A204.1 (cell line): ENCODE results near the gene UNC5CL.
A peak's percentile ranks its signal among the peaks of the same experiment; 100 is the strongest.

Experiments used
- FAIRE-seq: peaks from 2 replicates; lab custom pipeline; 2012; peaks lifted over from hg19 to GRCh38; lab: Jason Lieb, UNC

The UNC5CL gene

DNA sequence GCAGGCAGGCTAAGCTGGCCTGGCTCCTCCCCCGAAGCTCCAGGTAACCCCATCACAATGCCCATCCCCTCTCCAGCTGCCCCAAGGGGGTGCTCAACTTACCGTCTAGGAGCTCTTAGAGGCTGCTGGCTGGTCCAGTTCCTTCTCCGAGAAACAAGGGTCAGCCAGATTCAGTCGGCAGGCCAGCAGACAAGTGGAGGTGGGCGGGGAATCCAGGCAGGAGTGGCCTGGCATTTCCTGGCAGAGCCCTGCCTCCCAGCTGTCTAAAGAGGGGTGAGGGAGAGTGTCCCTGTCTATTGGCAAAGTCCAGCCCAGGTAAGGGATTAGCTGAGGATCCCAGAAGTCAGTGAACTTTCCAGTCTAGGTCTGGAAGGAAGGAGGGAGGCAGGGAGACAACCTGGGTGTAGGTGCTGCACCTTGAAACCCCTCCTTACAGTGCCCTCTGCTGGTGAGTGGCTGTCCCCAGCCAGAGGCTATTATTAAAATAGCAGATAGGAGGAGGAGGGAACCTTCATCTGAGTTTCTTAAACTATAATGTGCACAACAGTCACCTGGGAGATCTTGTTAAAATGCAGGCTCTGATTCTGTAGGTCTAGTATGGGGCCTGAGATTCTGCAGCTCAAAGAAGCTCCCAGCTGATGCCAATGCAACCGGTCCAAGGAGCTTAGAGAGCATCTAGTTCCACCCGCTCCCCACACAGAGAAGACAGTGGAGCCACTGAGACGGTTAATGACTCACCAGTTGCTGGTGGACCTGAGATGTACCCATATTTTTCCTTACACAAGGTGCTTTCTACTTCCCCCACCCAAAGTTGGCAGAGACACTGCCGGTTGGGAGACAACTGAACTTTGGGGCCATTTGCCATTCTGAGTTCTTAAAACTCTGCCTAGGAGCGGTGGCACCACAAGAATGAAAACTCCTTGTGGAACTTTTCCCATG is at the start of gene UNC5CL:
UNC5CL (minus strand) TSS at position 162 of the 939 bp plus-strand sequence. CDS start 4,147 bp downstream, outside the sequence.
- FAIRE-seq, result no peak

DNA sequence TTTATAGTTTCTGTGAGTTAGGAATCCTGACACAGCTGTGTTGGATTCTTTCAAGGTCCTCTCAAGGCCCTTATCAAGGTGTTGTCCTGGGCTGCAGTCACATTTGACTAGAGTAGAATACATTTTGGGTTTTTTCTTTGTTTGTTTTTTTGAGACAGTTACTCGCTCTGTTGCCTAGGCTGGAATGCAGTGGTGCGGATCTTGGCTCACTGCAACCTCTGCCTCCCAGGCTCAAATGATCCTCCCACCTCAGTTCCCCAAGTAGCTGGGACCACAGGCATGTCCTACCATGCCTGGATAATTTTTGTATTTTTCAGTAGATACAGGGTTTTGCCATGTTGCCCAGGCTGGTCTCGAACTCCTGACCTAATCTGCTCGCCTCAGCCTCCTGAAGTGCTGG is 49.4 kb upstream of the UNC5CL start:
- FAIRE-seq, result no peak

DNA sequence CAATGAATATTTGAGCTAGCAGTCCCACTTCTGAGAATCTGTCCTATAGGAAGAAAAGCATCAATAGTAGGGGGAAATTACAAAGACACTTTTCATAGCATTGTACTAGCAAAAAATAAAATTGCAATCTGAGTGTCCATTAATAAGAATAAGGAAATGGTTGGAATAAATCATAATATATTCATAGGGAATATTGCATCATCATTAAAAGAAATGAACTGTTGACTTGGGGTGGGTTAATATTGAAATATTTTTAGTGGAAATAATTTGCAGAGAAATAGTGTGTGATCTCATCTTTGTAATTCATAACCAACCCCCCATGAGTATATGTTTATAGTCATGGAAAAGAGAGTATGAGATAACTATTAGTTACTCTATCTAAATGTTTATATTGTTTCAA is 46.2 kb upstream of the UNC5CL start:
- no peak for FAIRE-seq

- FAIRE-seq, result no peak
Measured at GRCh38 chr6:41083072-41083471, 44.1 kb upstream of the UNC5CL start.

- FAIRE-seq, result no peak
Measured at GRCh38 chr6:41080621-41081020, 41.6 kb upstream of the UNC5CL start.

- no peak for FAIRE-seq
Measured at GRCh38 chr6:41079080-41079479, 40.1 kb upstream of the UNC5CL start.

- FAIRE-seq, result no peak
Measured at GRCh38 chr6:41078101-41078500, 39.1 kb upstream of the UNC5CL start.

GRCh38 chr6:41077536-41077935 is 38.5 kb upstream of the UNC5CL start:
- FAIRE-seq, result no peak

DNA sequence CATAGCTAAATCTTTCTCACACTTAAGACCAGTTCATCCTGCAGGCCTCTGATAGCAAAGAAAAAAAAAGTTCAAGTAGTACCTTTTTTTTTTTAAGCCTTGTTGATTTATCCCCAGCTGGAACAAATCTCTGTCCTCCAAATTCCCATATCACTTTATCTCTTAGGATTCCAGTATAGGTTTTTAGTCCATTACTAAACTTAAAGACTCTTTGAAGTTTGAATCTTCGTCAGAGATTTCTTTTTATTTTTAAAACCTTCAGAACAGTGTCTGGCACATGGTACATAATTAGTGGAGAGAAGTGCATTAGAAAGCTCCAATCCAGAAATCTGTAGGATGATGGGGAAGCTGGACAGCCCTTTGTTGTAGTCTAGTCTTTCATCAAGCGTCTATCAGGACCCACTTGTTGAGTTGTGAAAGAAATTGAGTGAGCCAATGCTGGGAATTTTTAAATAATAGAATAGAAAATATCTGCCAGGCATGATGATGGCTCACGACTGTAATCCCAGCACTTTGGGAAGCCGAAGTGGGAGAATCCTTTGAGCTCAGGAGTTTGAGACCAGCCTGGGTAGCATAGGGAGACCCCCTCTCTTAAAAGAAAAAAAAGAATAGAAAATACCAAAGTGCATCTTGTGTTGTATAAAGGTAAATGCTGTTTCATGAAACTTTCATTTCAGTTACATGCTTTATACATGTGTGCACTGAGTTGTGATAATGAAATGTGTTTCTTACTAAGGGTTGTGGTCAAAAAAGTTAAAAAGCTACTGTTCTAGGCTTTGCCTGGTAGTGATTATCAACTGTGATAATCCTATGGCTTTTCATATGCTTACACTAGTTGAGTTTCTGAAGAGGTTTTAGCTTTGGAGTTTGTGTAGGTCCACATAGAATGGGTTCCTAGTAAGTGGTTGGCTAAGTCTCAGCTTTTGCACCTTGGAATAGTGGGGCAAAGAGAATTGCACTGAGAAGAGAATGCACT is 36.9 kb upstream of the UNC5CL start:
- FAIRE-seq, result no peak

GRCh38 chr6:41074692-41075436 is 35.8 kb upstream of the UNC5CL start:
- no peak for FAIRE-seq

GRCh38 chr6:41073968-41074691 is 35.1 kb upstream of the UNC5CL start:
- no peak for FAIRE-seq

GRCh38 chr6:41073203-41073967 is 34.4 kb upstream of the UNC5CL start:
- FAIRE-seq, result no peak

GRCh38 chr6:41072836-41073202 is 33.8 kb upstream of the UNC5CL start, which contains the start of gene NFYA:
Gene NFYA (plus strand): TSS chr6:41072974. CDS start chr6:41079090, 6,116 bp downstream.
- no peak for FAIRE-seq

GRCh38 chr6:41071923-41072835 is 33.2 kb upstream of the UNC5CL start, which contains the start of gene OARD1:
Gene OARD1 (minus strand): TSS chr6:41072356. CDS start chr6:41071634, 722 bp downstream.
- FAIRE-seq, result peak; percentile 99

- FAIRE-seq, result peak; percentile 77
Measured at GRCh38 chr6:41071501-41071922, 32.5 kb upstream of the UNC5CL start.

DNA sequence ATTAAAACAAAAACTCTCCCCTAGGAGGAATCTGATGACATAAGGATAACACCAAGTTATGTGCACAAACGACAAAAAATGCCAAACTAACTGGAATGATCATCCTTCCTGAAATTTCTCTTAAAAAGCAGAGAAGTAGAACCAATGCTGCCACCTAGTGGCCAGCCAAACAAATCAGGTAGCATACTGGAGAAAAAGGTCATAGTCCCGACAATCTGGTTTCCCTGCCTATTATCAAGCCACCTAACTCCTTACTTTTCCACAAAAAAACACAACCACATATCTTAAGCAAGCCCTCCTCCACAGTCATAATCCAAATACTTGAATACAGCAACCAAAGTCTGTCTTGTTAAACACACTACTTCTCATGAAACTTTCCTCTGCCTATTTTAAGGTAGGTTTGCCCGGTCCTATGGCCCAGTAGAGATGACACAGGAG is 27.9 kb upstream of the UNC5CL start:
- peak; percentile 92 for FAIRE-seq

GRCh38 chr6:41065550-41066026 is 26.6 kb upstream of the UNC5CL start:
- FAIRE-seq, result no peak

GRCh38 chr6:41064841-41065240 is 25.8 kb upstream of the UNC5CL start:
- FAIRE-seq, result no peak

GRCh38 chr6:41063884-41064285 is 24.9 kb upstream of the UNC5CL start:
- no peak for FAIRE-seq
